DMS 273 (cell line): ENCODE data around the gene MYD88.
"Not testable (repeated sequence)": the region's sequence is repeated elsewhere in the genome, so short reads cannot be mapped to it uniquely, and the experiment has no call there.

ENCODE experiments used
- DNase-seq: peaks from one replicate; lab custom pipeline; 2025; ENCODE audit not compliant: unreplicated experiment; lab: John Stamatoyannopoulos, UW

Gene MYD88

DNA sequence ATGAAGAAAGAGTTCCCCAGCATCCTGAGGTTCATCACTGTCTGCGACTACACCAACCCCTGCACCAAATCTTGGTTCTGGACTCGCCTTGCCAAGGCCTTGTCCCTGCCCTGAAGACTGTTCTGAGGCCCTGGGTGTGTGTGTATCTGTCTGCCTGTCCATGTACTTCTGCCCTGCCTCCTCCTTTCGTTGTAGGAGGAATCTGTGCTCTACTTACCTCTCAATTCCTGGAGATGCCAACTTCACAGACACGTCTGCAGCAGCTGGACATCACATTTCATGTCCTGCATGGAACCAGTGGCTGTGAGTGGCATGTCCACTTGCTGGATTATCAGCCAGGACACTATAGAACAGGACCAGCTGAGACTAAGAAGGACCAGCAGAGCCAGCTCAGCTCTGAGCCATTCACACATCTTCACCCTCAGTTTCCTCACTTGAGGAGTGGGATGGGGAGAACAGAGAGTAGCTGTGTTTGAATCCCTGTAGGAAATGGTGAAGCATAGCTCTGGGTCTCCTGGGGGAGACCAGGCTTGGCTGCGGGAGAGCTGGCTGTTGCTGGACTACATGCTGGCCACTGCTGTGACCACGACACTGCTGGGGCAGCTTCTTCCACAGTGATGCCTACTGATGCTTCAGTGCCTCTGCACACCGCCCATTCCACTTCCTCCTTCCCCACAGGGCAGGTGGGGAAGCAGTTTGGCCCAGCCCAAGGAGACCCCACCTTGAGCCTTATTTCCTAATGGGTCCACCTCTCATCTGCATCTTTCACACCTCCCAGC, 2.9 kb downstream of the MYD88 start:
- no peak for DNase-seq

DNA sequence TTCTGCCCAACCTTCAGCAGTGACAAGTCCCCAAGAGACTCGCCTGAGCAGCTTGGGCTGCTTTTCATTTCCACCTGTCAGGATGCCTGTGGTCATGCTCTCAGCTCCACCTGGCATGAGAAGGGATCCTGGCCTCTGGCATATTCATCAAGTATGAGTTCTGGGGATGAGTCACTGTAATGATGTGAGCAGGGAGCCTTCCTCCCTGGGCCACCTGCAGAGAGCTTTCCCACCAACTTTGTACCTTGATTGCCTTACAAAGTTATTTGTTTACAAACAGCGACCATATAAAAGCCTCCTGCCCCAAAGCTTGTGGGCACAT, 3.5 kb downstream of the MYD88 start:
- DNase-seq, result no peak

DNA sequence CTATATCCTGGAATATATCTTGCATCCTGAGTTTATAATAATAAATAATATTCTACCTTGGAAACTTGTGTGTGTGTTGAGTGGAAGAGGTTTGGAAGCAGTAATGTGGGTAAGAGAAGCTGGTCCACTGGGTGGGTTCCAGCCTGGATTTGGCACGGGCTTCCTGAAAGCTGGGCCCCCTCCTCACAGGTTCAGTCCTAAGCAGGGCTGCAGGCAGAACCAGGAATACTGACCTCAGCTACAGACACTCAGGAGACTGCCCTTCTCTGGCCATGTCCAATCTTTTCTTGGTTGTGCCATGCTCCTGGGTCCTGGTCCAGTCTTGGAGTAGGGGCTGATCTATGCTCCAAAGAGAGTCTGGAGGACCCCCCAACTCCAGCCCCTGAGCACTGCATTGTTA, 4.5 kb downstream of the MYD88 start:
- DNase-seq, result no peak

- DNase-seq, result no peak
Observed at GRCh38 chr3:38143511-38143910, 5.0 kb downstream of the MYD88 start.

DNA sequence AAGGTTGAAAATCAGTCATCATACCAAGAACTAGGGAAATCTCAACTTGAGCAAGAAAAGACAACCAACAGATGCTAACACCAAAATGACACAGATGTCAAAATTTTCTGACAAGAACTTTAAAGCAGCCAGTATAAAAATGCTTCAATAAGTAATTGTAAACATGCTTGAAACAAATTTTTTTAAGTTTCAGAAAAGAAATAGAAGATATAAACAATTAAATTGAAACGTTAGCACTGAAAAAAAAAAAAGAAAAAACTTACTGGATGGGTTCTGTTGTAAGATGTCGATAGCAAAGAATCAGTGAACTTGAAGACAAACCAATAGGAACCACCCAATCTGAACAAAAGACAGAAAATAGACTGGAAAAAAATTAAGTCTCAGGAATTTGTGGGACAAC, 8.0 kb downstream of the MYD88 start:
- no peak for DNase-seq

GRCh38 chr3:38147421-38147820, 9.0 kb downstream of the MYD88 start:
- no peak for DNase-seq

DNA sequence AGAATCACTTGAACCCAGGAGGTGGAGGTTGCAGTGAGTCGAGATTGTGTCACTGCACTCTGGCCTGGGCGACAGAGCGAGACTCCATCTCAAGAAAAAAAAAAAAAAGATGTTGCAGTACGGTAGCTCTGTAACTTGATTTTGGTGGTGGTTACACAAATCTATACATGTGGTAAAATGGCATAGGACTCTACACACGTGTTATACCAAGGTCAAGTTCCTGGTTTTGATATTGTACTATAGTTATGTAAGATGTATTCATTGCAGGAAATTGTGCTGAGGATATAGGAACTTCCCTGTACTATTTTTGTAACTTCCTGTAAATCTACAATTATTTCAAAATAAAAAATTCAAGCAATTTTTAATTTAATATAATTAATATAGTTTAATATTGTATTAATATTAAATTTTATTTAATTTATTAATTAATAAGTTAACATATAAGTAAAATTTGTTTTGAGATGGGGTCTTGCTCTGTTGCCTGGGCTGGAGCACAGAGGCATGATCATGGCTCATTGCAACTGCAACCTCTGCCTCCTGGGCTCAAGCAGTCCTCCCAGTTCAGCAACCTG, 9.9 kb downstream of the MYD88 start:
- DNase-seq, result no peak

GRCh38 chr3:38149708-38150107, 11.2 kb downstream of the MYD88 start:
- DNase-seq, result no peak

GRCh38 chr3:38150780-38151528, 12.5 kb downstream of the MYD88 start:
- DNase-seq, result no peak

DNA sequence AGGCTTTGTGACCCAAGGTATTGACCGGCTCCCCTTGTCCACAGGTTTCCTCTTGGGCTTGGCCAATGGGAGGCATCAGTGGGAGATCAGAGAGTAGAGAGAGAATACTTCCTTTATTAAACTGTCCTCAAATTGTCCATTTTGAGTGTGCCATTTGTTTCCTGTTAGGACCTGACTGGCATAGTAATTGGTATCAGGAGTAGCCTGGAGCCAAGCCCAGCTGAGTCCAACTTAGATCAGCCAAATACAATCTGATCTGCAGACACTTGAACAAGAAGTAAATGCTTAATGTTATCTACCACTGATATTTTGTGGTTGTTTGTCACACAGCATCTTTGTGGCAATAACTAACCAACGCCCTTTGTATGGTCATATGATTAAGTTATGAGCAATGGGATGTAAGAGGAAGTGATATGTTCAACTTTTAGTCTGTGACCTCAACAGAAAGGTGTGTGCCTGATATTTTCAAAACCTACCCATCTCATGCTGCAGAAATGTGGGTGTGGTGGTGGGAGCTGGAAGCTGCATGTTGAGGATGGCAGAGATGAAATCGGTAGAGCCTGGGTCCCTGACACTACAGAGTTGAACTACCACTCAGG, 13.3 kb downstream of the MYD88 start:
- DNase-seq, result no peak

- no peak for DNase-seq
Observed at GRCh38 chr3:38152609-38153008, 14.1 kb downstream of the MYD88 start.

- no peak for DNase-seq
Observed at GRCh38 chr3:38153221-38153620, 14.8 kb downstream of the MYD88 start.

- DNase-seq, result no peak
Observed at GRCh38 chr3:38154033-38154494, 15.6 kb downstream of the MYD88 start.

- no peak for DNase-seq
Observed at GRCh38 chr3:38154625-38155255, 16.3 kb downstream of the MYD88 start.

GRCh38 chr3:38155825-38156224, 17.4 kb downstream of the MYD88 start:
- DNase-seq, result no peak

- DNase-seq, result no peak
Observed at GRCh38 chr3:38157117-38157516, 18.7 kb downstream of the MYD88 start.

- DNase-seq, result peak; percentile 7
Observed at GRCh38 chr3:38157595-38157994, 19.1 kb downstream of the MYD88 start.

DNA sequence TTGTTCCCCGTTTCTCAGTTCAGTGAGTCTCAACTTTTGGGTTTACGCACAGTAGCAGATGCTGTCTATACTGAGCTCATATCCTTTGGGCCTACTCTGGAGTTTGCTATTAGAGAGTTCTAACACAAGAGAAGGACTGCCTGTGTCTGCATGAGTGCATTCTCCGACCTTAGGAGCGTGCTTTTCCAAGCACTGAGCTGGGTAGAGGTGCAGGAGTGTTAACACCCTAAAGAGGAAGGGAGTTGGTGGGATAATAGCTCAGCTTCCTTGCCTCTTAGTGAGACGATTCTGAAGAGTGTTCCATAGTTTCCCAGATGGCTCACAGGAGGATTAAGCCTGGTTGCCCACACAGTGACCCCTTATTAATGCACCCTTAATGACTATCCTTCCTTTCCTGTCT, 20.0 kb downstream of the MYD88 start:
- no peak for DNase-seq

DNA sequence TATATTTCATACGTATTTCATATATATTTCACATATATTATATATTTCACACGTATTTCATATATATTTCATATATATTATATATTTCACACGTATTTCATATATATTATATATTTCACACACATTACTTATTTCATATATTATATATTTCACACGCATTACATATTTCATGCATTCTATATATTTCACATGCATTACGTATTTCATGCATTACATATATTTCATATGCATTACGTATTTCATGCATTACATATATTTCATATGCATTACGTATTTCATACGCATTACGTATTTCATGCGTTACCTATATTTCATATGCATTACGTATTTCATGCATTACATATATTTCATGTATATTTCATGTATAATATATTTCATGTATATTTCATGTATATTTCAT, 22.2 kb downstream of the MYD88 start:
- DNase-seq, result not testable (repeated sequence)

- peak; percentile 38 for DNase-seq
Observed at GRCh38 chr3:38163117-38163840, 24.8 kb downstream of the MYD88 start.
